Endometrial microvascular endothelial cells (primary cell): Measurements from ENCODE around the gene SLC12A9. TPM values are rescaled to one million over a fixed set of nuclear protein-coding genes. Genes with fewer than 3 reads are reported as not detected.

Experiments used
- in situ Hi-C: cut with HindIII; loops from 2 replicates; pipeline ENCODE4 v1.10.0; 2017; ENCODE audit warnings: low sequenced_read_pairs, low pct_unique_long_range_greater_than_20kb; ENCODE audit errors: inconsistent ontology term
- total RNA-seq: library from RNA; depleted of rRNA; stranded (reverse); fragments of >200 nt; gene quantifications from one replicate; pipeline ENCODE4 v1.2.3, GENCODE V29; 2015; ENCODE audit errors: inconsistent ontology term

The SLC12A9 gene
- total RNA-seq, 1 donor from 2014 or later: 40.0 TPM

DNA sequence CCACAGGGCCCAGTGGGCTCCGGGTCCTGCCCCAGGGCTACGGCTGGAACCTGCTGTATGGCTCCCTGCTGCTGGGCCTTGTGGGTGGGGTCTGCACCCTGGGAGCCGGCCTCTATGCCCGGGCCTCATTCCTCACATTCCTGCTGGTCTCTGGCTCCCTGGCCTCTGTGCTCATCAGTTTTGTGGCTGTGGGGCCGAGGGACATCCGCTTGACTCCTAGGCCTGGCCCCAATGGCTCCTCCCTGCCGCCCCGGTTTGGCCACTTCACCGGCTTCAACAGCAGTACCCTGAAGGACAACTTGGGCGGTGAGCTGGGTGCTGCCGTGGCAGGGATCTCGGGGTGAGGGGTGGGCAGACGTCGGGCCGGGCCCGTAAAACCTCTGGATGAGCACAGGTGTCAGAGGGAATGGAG lies 4.4 kb downstream of the SLC12A9 start:
- in situ Hi-C loops: no loop called here

DNA sequence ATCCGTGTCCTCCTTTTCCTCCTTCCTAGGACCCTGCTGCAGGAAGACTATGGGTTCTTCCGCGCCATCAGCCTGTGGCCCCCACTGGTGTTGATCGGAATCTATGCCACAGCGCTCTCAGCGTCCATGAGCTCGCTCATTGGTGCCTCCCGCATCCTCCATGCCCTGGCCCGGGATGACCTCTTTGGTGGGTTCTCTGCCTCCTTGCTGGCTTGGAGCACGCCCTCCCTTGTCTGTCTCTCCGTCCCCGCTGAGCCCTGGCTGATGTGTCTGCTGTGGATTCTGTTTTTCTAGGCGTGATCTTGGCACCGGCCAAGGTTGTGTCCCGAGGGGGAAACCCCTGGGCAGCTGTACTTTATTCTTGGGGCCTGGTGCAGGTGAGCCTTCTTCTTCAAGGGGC lies 7.3 kb downstream of the SLC12A9 start:
- in situ Hi-C loops: no loop called here

GRCh38 chr7:100860702-100861615 lies 8.4 kb downstream of the SLC12A9 start:
- in situ Hi-C loops: no loop called here

GRCh38 chr7:100861616-100861985 lies 9.1 kb downstream of the SLC12A9 start:
- in situ Hi-C loops: no loop called here

DNA sequence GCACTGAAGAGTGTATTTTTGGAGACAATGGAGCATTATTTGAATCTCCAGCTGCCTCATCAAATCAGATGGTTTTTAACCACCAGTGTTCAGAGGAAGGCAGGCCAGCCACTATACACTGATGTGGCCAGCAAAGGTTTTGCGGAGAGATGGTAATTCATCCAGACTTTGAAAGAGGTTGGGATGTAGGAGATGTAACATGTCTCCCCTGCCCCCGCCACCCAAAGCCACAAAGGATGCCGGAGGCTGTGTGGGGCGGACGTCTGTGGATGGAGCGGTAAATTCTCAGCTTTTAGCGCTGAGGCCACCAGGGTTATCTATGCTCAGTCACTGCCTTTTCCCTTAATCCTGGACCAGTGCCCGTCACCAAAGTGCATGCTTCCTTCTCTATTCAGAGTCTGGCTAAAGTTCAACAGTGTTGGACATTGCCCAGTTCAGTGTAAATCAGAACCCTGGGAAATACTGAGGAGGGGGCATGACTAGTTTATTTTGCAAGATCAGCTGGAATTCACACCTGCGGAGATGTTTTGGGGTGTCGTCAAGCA lies 11.0 kb downstream of the SLC12A9 start:
- in situ Hi-C loops: no loop called here

DNA sequence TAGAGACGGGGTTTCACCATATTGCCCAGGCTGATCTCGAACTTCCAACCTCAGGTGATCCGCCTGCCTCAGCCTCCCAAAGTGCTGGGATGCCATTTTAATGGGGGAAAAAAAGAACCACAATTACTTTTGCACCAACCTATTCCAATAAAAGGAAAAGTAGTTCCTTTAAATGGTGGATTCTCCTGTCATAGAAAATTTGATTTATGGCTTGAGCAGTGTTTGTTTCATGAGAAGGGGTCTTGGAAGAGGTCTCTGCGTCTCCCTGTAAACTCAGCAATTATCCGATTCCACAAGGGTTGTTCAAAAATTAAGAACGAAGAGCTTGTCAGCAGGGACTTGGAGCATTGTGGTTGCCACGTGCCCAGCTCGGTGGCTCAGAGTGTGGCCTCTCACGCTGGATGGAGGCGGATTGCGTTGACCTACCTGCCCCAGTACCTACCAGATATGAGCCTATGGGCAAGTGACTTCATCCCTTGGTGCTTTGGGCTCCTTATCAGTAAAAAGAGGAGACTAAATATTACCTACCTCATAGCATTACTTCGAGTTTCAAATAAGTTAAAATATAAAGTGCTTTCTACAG lies 11.8 kb downstream of the SLC12A9 start:
- in situ Hi-C loops: no loop called here

DNA sequence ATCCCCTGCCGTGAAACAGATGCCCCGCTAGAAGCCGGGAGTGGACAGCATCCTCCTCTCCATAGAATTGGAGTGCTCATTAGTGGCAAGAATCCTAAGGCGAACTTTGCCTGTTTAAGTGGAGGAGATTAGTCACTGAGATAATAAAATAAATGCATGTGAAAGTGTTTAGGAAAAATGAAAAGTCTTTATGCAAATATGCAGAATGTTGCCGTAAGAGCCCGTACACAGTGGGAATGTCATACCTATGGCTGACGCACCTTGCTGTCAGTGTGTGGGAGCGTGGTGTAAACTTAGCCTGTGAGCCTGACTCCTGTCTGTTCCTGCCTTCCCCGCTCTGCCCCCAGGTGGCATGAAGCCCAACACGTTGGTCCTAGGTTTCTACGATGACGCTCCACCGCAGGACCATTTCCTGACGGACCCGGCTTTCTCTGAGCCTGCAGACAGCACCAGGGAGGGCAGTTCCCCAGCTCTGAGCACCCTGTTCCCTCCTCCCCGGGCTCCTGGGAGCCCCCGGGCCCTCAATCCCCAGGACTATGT lies 12.9 kb downstream of the SLC12A9 start:
- in situ Hi-C loops: no loop called here

DNA sequence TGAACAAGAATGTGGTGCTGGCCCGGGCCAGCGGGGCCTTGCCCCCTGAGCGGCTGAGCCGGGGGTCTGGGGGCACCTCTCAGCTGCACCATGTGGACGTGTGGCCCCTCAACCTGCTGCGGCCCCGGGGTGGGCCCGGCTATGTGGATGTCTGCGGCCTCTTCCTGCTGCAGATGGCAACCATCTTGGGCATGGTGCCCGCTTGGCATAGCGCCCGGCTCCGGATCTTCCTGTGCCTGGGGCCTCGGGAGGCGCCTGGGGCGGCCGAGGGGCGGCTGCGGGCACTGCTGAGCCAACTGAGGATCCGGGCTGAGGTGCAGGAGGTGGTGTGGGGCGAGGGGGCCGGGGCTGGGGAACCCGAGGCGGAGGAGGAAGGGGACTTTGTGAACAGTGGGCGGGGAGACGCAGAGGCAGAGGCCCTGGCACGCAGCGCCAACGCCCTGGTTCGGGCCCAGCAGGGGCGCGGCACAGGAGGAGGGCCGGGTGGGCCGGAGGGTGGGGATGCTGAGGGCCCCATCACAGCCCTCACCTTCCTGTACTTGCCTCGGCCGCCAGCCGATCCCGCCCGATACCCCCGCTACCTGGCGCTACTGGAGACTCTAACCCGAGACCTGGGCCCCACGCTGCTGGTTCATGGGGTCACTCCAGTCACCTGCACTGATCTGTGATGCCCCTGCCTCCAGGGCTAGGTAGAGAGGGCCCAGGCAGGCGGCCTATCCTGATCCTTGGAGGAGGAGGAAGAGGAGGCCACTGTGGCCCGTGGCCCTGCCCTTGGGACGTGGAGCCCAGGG lies 13.6 kb downstream of the SLC12A9 start:
- in situ Hi-C loops: no loop called here

DNA sequence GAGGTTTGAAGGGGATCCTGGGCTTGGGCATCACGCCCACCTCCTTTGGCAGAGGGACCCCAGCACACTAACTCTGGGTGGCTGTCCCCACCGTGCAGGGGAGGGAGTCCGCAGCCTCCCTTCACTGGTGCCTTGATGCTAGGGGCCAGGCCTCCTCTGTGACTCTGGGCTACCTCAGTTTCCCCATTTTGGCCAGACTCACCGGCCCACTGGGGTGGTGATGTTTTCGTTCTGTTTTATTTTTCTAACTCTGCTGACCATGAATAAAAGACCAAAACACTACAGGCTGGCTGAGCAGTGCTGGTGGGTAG lies 14.2 kb downstream of the SLC12A9 start:
- in situ Hi-C loops: no loop called here

DNA sequence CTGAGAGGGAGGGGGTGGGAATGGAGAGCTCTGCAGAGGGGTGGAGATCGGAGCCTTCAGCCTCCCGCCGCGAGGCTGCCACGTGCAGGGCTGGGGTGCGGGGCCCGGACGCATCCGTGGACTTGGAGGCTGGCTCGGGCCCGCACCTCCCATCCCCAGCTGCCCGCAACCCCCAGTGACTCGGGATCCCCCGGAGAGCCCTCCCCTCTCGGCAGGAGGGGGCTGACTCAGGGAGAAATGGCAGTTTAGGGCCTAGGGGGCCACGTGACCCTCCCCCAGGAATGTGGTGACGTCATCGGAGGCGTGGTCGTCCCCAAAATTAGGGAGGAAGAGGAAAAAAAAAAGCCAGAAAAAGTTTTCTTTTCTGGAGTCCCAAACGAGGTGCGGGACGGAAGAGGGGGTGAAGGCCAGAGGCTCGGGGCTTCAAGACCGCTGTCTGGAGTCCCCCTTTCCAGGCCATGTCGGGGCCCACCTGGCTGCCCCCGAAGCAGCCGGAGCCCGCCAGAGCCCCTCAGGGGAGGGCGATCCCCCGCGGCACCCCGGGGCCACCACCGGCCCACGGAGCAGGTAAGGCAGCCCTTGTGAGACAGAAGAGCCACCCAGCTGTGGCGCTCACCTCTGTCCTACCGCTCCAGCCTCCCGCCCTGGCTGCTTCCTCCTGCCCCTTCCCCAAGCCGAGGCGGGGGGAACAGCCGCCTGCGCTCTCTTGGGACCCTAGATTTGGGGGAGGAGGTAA lies 14.7 kb downstream of the SLC12A9 start, which contains the start of gene TRIP6:
Gene TRIP6, plus strand, starts transcription at position 348 of the 736 bp plus-strand sequence. Its CDS starts 111 bp downstream, at position 459.
- in situ Hi-C loops: no loop called here

DNA sequence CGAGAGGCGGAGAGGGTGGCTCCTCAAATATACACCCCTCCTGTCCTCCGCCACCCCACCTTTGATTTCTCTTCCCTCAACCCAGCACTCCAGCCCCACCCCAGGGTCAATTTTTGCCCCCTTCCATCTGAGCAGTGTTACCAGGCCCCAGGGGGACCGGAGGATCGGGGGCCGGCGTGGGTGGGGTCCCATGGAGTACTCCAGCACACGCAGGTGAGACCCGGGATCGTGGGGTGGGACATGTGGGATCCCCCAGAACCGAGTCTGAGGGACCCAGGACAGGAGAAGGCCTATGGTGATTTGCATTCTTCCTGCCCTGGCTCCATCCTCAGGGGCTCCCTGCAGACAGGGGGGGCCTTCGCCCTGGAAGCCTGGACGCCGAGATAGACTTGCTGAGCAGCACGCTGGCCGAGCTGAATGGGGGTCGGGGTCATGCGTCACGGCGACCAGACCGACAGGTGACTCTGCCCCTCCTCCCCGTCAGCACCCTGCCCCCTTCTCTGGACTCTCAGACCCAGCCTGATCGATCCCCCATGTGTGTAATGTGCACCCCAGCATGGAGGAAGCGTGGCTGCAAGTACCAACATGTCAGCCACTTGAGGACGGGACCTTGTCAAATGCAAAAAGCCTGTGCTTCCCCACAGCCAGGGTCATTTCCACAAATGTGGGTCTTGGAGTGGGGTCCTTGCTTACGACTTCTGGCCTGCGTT lies 15.4 kb downstream of the SLC12A9 start:
- in situ Hi-C loops: no loop called here

DNA sequence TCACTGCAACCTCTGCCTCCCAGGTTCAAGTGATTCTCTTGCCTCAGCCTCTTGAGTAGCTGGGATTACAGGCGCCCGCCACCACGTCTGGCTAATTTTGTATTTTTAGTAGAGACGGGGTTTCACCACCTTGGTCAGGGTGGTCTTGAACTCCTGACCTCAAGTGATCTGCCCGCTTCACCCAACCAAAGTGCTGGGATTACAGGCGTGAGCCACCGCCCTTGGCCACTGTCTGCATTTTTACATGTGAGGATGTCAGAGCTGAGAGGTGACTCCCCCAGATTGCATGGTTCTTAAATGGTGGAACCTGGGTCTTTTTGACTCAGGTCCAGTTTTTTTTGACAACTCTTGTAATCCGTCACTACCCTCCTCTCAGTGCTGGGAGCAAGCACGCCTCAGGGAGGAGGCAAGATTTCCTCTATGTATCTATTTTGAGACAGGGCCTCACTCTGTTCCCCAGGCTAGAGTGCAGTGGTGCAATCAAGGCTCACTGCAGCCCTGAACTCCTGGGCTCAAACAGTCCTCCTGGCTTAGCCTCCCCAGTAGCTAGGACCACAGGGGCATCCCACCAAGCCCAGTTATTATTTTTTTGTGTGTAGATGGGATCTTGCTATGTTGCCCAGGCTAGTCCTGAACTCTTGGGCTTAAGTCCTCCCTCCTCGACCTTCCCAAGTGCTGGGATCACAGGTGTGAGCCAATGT lies 21.2 kb downstream of the SLC12A9 start:
- in situ Hi-C loops: no loop called here

- in situ Hi-C loops: no loop called here
These were observed 21.7 kb downstream of the SLC12A9 start for GRCh38 chr7:100874300-100874576.

- in situ Hi-C loops: no loop called here
These were observed 22.3 kb downstream of the SLC12A9 start, which contains the start of gene SRRT for GRCh38 chr7:100874577-100875355. TSS of gene SRRT (plus strand) at chr7:100875103. CDS start at chr7:100875591, 488 bp downstream.

GRCh38 chr7:100875356-100875751 lies 22.8 kb downstream of the SLC12A9 start:
- in situ Hi-C loops: no loop called here

GRCh38 chr7:100878013-100878412 lies 25.5 kb downstream of the SLC12A9 start:
- in situ Hi-C loops: no loop called here

GRCh38 chr7:100878685-100879084 lies 26.2 kb downstream of the SLC12A9 start:
- in situ Hi-C loops: no loop called here
